Thoracic aorta (tissue), 2 donors: ENCODE measurements around the gene ATP2B2. TPM values are rescaled to one million over a fixed set of nuclear protein-coding genes. Genes with fewer than 3 reads are reported as not detected.

Source experiments
- ATAC-seq: fragments of 150-250 bp; one replicate; pipeline ENCODE4 v1.8.0; 2017; ENCODE audit warnings: low read depth; ENCODE audit not compliant: insufficient number of reproducible peaks, low FRiP score
- DNase-seq: peaks from one replicate; pipeline ENCODE4 v3.0.0-alpha.2; 2020; ENCODE audit warnings: low spot score
- H3K27ac ChIP-seq, 2 donors: fragments of 200-600 bp; sonication (generic); 1 replicate in 1 of 2; 2 replicates in 1 of 2; pipeline ENCODE4 v1.5.1; 2016; ENCODE audit warnings: mild to moderate bottlenecking in 2 of 2, moderate library complexity in 2 of 2
- H3K27me3 ChIP-seq: fragments of 200-600 bp; sonication (generic); replicated peaks from 2 replicates; pipeline ENCODE4 v1.6.0; 2016; ENCODE audit warnings: mild to moderate bottlenecking; ENCODE audit not compliant: insufficient read depth
- H3K36me3 ChIP-seq: fragments of 200-600 bp; sonication (generic); one replicate; pipeline ENCODE4 v1.5.1; 2016
- H3K4me1 ChIP-seq, 2 donors: fragments of 200-600 bp; sonication (generic); 1 replicate in 1 of 2; 2 replicates in 1 of 2; pipeline versions ENCODE4 v1.5.1 to v1.6.0; 2016; ENCODE audit warnings: low read depth in 2 of 2, mild to moderate bottlenecking in 1 of 2; ENCODE audit not compliant: control insufficient read depth in 1 of 2
- H3K4me3 ChIP-seq: fragments of 200-600 bp; sonication (generic); 2 replicates; pipeline ENCODE4 v1.5.1; 2016; ENCODE audit warnings: mild to moderate bottlenecking
- H3K9me3 ChIP-seq: fragments of 200-600 bp; sonication (generic); 2 replicates; pipeline ENCODE4 v1.5.1; 2016
- total RNA-seq, 2 donors: library from RNA; depleted of rRNA; stranded (reverse); fragments of >200 nt; gene quantifications; one replicate each; pipeline versions ENCODE4 v1.1.0 to v1.2.3, GENCODE V29; 2016
- TF ChIP-seq, protein P1 (sequence below): fragments of 200-600 bp; sonication (generic); IDR thresholded peaks from one replicate; pipeline ENCODE4 v1.5.1; 2019; ENCODE audit warnings: antibody characterized with exemption

Gene ATP2B2
- total RNA-seq, 2 donors from 2014 or later, result not detected

DNA sequence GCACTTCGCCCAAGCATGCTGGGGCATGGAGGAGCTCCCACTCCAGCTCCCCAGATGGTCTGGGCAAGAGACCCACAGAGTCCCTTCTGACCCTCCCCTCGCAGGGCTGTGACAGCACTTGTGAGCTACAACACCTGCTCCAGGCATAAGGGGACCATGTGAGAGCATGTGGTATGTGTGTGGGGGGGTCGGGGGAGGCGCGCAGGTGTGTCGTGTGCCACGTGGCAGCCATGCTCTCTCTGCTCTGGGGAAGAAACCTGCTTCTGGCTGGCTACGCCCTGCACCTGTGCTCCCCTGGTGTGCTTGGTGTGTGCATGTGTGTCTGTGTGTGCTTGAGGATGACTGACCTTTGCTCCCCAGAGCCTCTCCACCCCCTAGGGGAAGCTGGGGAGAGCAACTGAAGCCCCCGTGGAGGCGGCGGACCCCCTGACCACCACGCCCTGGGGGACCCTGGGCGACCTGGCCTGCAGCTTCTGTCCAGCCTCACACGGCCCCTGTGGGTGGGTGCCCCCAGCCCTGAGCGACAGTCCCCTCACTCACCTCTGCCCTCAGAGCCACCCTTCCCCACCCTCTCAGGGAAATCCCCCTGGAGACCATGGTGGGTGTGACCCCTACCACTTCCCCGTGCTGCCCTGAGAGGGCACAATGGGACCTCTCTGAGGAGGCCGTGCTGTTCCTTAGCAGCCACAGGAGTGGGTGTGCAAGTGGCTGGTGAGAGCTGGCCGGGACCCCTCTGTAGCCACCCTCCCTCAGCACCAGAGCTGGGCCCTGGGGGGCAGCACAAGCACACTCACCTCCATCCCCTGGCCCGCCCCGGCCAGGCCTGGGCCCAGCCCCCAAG, 167.8 kb downstream of the ATP2B2 start:
- TF ChIP-seq, protein P1, sequence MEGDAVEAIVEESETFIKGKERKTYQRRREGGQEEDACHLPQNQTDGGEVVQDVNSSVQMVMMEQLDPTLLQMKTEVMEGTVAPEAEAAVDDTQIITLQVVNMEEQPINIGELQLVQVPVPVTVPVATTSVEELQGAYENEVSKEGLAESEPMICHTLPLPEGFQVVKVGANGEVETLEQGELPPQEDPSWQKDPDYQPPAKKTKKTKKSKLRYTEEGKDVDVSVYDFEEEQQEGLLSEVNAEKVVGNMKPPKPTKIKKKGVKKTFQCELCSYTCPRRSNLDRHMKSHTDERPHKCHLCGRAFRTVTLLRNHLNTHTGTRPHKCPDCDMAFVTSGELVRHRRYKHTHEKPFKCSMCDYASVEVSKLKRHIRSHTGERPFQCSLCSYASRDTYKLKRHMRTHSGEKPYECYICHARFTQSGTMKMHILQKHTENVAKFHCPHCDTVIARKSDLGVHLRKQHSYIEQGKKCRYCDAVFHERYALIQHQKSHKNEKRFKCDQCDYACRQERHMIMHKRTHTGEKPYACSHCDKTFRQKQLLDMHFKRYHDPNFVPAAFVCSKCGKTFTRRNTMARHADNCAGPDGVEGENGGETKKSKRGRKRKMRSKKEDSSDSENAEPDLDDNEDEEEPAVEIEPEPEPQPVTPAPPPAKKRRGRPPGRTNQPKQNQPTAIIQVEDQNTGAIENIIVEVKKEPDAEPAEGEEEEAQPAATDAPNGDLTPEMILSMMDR, result no peak
- ATAC-seq (no peak), DNase-seq (no peak)
- Histone ChIP-seq H3K9me3 (no peaks in the 10 kb centered on the region), H3K27me3 (no peaks in the 10 kb centered on the region), H3K36me3 (no peaks in the 10 kb centered on the region), H3K4me3 (no peak overlapping the region), H3K27ac (no peak overlapping the region), H3K4me1 (no peaks in the 10 kb centered on the region)

DNA sequence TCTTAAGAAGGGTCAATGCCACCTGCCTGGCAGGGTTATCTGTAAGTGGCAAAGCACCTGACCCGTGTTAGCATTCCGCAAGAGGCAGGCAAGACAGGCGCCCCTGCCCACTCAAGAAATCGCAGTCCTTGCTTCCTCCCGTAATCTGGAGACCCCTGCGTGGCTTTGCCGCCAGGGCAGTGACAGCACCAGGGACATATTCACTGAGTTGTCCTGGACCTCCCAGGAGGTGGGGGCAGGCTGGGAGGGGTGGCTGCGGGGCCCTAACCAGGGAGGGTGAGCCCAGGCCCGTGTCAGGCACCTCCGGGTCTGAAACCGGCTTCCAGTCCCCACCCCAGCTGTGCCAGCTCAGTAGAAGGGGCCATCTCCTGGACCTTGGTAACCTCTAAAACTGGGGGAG, 168.6 kb downstream of the ATP2B2 start:
- Histone ChIP-seq H3K4me1 (no peaks in the 10 kb centered on the region), H3K36me3 (no peaks in the 10 kb centered on the region), H3K9me3 (no peaks in the 10 kb centered on the region), H3K27me3 (no peaks in the 10 kb centered on the region), H3K4me3 (no peak overlapping the region), H3K27ac (no peak overlapping the region)
- ATAC-seq (no peak), DNase-seq (no peak)
- TF ChIP-seq, protein P1, result no peak

DNA sequence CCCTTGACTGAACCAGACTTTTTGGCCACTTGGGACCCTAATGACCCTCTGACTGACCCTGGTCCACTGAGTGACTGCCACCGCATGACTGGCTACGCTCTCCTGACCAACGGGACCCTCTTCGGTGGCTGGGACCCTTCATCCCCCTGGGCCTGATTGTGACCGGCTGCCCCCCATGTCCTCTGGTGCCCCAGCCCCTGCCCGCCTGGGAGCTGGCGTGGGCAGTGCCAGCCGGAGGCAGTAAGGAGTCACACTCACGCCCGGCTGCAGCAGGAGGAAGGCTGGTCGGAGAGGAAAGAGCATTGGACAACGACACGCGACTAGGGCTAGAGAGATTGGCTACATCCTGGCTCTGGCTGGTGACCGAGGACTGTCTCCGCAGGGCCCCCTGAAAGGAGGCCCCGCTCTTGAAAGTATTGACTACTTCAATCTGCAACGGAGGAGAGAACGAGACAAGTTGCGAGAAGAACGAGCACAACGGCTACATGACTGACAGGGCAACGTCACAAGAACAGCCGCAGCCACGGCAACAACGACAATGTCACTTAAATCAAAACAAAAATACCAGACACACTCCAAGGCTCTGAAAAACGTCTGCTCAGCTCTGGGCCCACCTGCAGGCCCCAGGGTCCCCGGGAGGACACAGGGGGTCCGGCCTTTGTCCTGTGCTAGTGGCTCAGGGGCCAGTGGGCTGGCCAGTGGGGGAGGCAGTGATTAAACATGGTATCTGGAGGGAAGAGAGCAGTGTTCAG, 169.3 kb downstream of the ATP2B2 start:
- DNase-seq (no peak), ATAC-seq (no peak)
- H3K4me3 ChIP-seq, result no peak overlapping the region
- no peaks in the 10 kb centered on the region for H3K9me3 ChIP-seq
- H3K4me1 ChIP-seq, result no peaks in the 10 kb centered on the region
- no peaks in the 10 kb centered on the region for H3K27me3 ChIP-seq
- H3K27ac ChIP-seq, result no peak overlapping the region
- TF ChIP-seq, protein P1, result no peak
- no peaks in the 10 kb centered on the region for H3K36me3 ChIP-seq

DNA sequence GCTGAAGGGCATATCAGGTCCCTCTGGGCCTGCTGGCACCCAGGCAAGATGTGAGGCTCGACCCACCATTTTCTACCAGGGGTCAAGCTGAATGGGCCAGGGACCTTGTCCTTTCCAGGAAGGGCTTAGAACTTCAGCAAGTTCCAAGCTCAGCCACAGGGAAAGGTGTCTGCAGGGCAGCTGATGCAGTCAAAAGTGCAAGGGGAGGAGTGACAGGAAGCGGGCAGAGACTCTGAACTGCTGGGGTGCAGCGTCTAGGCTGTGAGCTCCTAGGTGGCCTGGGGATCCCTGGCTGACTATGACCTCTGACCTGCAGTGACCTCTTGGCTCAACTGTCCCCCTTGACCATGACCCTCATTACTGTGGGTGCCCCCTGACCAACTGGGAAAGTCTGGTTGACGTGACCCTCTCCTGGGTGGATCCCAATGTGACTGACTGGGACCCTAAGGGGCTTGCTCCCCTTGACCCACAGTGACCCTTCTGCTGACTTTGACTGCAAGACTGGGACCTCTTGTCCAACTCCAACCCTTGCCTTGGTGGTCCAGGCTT, 170.1 kb downstream of the ATP2B2 start:
- H3K36me3 ChIP-seq, result no peaks in the 10 kb centered on the region
- no peak for DNase-seq
- no peaks in the 10 kb centered on the region for H3K4me1 ChIP-seq
- no peak for ATAC-seq
- no peaks in the 10 kb centered on the region for H3K27me3 ChIP-seq
- no peaks in the 10 kb centered on the region for H3K9me3 ChIP-seq
- H3K27ac ChIP-seq, result no peak overlapping the region
- TF ChIP-seq, protein P1, result no peak
- H3K4me3 ChIP-seq, result no peak overlapping the region

DNA sequence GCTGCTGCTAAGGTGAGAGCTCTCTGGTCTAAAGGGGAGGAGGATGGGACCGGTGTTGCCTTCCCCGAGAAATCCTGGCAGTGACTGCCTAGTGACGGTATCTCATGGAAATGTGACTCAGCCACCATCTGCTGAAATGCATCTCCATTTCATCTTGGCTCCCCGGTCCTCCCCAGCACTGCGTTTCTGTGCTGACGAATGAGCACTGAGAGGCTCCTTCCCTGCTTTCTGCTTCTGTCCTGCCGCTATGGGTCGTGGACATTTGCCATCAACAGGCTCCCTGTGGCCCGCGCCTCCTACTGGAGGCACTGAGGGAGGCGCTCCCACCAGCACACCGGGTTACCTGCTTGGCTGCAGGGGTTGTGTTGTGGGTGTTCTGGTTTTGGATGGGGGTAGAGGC, 170.9 kb downstream of the ATP2B2 start:
- Histone ChIP-seq H3K27ac (no peak overlapping the region), H3K27me3 (no peaks in the 10 kb centered on the region), H3K9me3 (no peaks in the 10 kb centered on the region), H3K36me3 (no peaks in the 10 kb centered on the region), H3K4me3 (no peak overlapping the region), H3K4me1 (no peaks in the 10 kb centered on the region)
- ATAC-seq (no peak), DNase-seq (no peak)
- TF ChIP-seq, protein P1, result no peak
